ENCODE measurements around the gene TEAD1.

TEAD1 gene

DNA sequence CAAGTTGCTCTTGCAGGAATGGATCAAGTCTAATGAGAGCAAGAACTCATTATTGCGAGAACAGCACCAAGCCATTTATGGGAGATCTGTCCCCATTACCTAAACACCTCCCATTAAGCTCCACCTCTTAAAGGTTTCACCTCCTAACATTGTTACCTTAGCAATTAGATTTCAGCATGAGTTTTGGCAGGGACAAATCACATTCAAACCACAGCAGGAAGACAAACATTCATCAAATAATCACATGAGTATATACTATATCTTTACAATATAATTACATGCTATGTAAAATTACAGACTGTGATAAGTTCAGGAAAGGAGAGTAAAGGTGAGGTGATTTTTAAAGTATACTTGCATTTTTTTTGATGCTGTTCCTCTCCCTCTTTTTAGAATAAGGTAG lies 6.6 kb upstream of the TEAD1 start:
- H3K4me1 ChIP-seq (ENCODE audit: control insufficient read depth, low read length): no peaks in the 10 kb centered on the region
- no peaks in the 10 kb centered on the region for H3K9me2 ChIP-seq (replicated peaks; ENCODE audit: control insufficient read depth, low read length)
- H3K27ac ChIP-seq (ENCODE audit: low read depth, low read length): no peak overlapping the region
- H3K9me3 ChIP-seq (ENCODE audit: control insufficient read depth, insufficient read depth, low read length): no peaks in the 10 kb centered on the region
- no peak for TF ChIP-seq EZH2phosphoT487 (IDR thresholded peaks at IDR 0.05; ENCODE audit: borderline replicate concordance, low read length)
- TF ChIP-seq, protein P1, sequence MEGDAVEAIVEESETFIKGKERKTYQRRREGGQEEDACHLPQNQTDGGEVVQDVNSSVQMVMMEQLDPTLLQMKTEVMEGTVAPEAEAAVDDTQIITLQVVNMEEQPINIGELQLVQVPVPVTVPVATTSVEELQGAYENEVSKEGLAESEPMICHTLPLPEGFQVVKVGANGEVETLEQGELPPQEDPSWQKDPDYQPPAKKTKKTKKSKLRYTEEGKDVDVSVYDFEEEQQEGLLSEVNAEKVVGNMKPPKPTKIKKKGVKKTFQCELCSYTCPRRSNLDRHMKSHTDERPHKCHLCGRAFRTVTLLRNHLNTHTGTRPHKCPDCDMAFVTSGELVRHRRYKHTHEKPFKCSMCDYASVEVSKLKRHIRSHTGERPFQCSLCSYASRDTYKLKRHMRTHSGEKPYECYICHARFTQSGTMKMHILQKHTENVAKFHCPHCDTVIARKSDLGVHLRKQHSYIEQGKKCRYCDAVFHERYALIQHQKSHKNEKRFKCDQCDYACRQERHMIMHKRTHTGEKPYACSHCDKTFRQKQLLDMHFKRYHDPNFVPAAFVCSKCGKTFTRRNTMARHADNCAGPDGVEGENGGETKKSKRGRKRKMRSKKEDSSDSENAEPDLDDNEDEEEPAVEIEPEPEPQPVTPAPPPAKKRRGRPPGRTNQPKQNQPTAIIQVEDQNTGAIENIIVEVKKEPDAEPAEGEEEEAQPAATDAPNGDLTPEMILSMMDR (IDR thresholded peaks at IDR 0.05; ENCODE audit: low read depth, low read length, poor library complexity, severe bottlenecking): no peak
- H3K79me2 ChIP-seq (ENCODE audit: control insufficient read depth, low read length): no peaks in the 10 kb centered on the region
- H3K4me3 ChIP-seq (ENCODE audit: low read length): no peak overlapping the region
- no peaks in the 10 kb centered on the region for H3K27me3 ChIP-seq (ENCODE audit: control insufficient read depth, low read length)
- H4K20me1 ChIP-seq (ENCODE audit: control insufficient read depth, insufficient read depth, low read depth, low read length): no peaks in the 10 kb centered on the region
- H3K4me2 ChIP-seq (ENCODE audit: low read length): no peak overlapping the region
- no peaks in the 10 kb centered on the region for H3F3A ChIP-seq (ENCODE audit: control insufficient read depth, insufficient read depth)
- H3K36me3 ChIP-seq (ENCODE audit: control insufficient read depth, low read length): no peaks in the 10 kb centered on the region

DNA sequence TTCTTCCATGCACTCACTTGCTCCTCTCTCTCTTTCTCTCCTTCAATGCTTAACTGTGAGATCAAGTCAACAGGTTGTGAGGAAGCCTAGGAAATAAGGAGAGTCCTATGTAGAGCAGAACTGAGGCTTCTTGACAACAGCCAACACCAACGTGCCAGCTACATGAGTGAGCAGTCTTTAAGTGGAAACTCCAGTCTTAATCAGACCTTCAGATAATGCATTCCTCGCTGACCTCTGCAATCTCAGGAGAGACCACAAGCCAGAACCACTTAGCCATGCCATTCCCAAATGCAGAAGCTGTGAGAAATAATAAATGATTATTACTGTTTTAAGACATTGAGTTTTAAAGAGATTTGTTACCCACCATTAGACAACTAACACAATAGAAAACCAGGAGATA lies 6.1 kb upstream of the TEAD1 start:
- Histone ChIP-seq H3K79me2 (ENCODE audit: control insufficient read depth, low read length) (no peaks in the 10 kb centered on the region), H3K4me1 (ENCODE audit: control insufficient read depth, low read length) (no peaks in the 10 kb centered on the region), H3K27me3 (ENCODE audit: control insufficient read depth, low read length) (no peaks in the 10 kb centered on the region), H3K9me3 (ENCODE audit: control insufficient read depth, insufficient read depth, low read length) (no peaks in the 10 kb centered on the region), H3K27ac (ENCODE audit: low read depth, low read length) (no peak overlapping the region), H3K4me3 (ENCODE audit: low read length) (no peak overlapping the region), H4K20me1 (ENCODE audit: control insufficient read depth, insufficient read depth, low read depth, low read length) (no peaks in the 10 kb centered on the region), H3F3A (ENCODE audit: control insufficient read depth, insufficient read depth) (no peaks in the 10 kb centered on the region), H3K9me2 (replicated peaks; ENCODE audit: control insufficient read depth, low read length) (no peaks in the 10 kb centered on the region), H3K36me3 (ENCODE audit: control insufficient read depth, low read length) (no peaks in the 10 kb centered on the region), H3K4me2 (ENCODE audit: low read length) (no peak overlapping the region)
- TF ChIP-seq EZH2phosphoT487 (IDR thresholded peaks at IDR 0.05; ENCODE audit: borderline replicate concordance, low read length): no peak
- TF ChIP-seq, protein P1 (IDR thresholded peaks at IDR 0.05; ENCODE audit: low read depth, low read length, poor library complexity, severe bottlenecking): no peak

DNA sequence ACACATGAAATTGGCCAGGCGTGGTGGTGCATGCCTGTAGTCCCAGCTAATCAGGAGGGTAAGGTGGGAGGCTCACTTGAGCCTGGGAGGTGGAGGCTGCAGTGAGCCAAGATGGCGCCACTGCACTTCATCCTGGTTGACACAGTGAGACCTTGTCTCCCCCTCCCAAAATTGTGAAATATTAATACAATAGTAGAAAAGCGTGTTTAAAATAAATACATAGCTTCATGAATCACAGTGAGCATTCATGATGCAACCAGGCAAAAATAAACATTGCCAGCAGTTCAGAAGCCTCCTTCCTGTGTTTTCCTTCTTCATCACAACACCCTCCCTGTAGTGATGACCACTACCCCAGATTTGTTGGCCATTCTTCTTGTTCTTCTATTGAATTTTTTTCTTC lies 4.3 kb upstream of the TEAD1 start:
- Histone ChIP-seq H3K4me3 (ENCODE audit: low read length) (no peak overlapping the region), H3K4me1 (ENCODE audit: control insufficient read depth, low read length) (no peaks in the 10 kb centered on the region), H3K9me2 (replicated peaks; ENCODE audit: control insufficient read depth, low read length) (no peaks in the 10 kb centered on the region), H3K79me2 (ENCODE audit: control insufficient read depth, low read length) (no peaks in the 10 kb centered on the region), H3K9me3 (ENCODE audit: control insufficient read depth, insufficient read depth, low read length) (no peaks in the 10 kb centered on the region), H3K27me3 (ENCODE audit: control insufficient read depth, low read length) (no peaks in the 10 kb centered on the region), H3F3A (ENCODE audit: control insufficient read depth, insufficient read depth) (no peaks in the 10 kb centered on the region), H4K20me1 (ENCODE audit: control insufficient read depth, insufficient read depth, low read depth, low read length) (no peaks in the 10 kb centered on the region), H3K27ac (ENCODE audit: low read depth, low read length) (no peak overlapping the region), H3K36me3 (ENCODE audit: control insufficient read depth, low read length) (no peaks in the 10 kb centered on the region), H3K4me2 (ENCODE audit: low read length) (no peak overlapping the region)
- TF ChIP-seq, protein P1 (IDR thresholded peaks at IDR 0.05; ENCODE audit: low read depth, low read length, poor library complexity, severe bottlenecking): no peak
- TF ChIP-seq EZH2phosphoT487 (IDR thresholded peaks at IDR 0.05; ENCODE audit: borderline replicate concordance, low read length): no peak

DNA sequence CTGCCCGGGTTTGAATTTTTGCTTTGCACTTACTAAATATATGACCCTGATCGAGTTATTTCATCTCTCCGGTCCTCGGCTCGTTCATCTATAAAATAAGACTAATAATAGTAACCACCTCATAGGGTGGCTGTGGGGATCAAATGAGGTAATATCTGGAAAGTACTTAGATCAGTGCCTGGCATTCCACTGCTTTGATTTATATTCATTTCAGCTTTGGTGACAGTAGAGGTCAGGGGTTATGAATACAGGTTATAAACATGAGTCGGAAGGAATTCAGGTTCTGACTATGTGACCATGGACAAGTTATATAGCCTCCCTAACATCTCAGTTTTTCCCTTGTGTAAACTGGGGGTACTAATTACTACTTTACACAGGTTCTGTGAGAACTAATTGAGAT lies 2.9 kb upstream of the TEAD1 start:
- TF ChIP-seq EZH2phosphoT487 (IDR thresholded peaks at IDR 0.05; ENCODE audit: borderline replicate concordance, low read length): no peak
- TF ChIP-seq, protein P1 (IDR thresholded peaks at IDR 0.05; ENCODE audit: low read depth, low read length, poor library complexity, severe bottlenecking): no peak
- Histone ChIP-seq H3K4me1 (ENCODE audit: control insufficient read depth, low read length) (no peaks in the 10 kb centered on the region), H3K27ac (ENCODE audit: low read depth, low read length) (no peak overlapping the region), H3F3A (ENCODE audit: control insufficient read depth, insufficient read depth) (no peaks in the 10 kb centered on the region), H3K27me3 (ENCODE audit: control insufficient read depth, low read length) (no peaks in the 10 kb centered on the region), H3K4me3 (ENCODE audit: low read length) (no peak overlapping the region), H3K36me3 (ENCODE audit: control insufficient read depth, low read length) (no peaks in the 10 kb centered on the region), H4K20me1 (ENCODE audit: control insufficient read depth, insufficient read depth, low read depth, low read length) (no peaks in the 10 kb centered on the region), H3K4me2 (ENCODE audit: low read length) (no peak overlapping the region), H3K9me3 (ENCODE audit: control insufficient read depth, insufficient read depth, low read length) (no peaks in the 10 kb centered on the region), H3K79me2 (ENCODE audit: control insufficient read depth, low read length) (no peaks in the 10 kb centered on the region), H3K9me2 (replicated peaks; ENCODE audit: control insufficient read depth, low read length) (no peaks in the 10 kb centered on the region)
